HEK293T (cell line): ENCODE data around the gene ATXN7.

Experiments used
- CTCF ChIA-PET: fragments of 350-600 bp; formaldehyde crosslinking; extraction: SDS; loops from one replicate; lab custom pipeline; 2021; ENCODE audit warnings: antibody characterized with exemption, inconsistent platforms; lab: Yijun Ruan, JAX
- POLR2A ChIA-PET: fragments of 350-600 bp; formaldehyde crosslinking; extraction: SDS; loops from one replicate; lab custom pipeline; 2020; ENCODE audit warnings: antibody characterized with exemption, inconsistent platforms; lab: Yijun Ruan, JAX
- DNase-seq: peaks from one replicate; pipeline ENCODE4 v3.0.0; 2012; ENCODE audit warnings: mixed read lengths; ENCODE audit errors: extremely low spot score
- ARNT ChIP-seq: fragments of 450-650 bp; IDR thresholded peaks from 2 replicates; pipeline ENCODE4 v1.6.1; 2017; ENCODE audit warnings: mild to moderate bottlenecking
- BHLHE40 ChIP-seq: fragments of 450-650 bp; IDR thresholded peaks from 2 replicates; pipeline ENCODE4 v1.6.1; 2016; ENCODE audit warnings: mild to moderate bottlenecking, moderate library complexity, borderline replicate concordance
- CTBP1 ChIP-seq: fragments of 450-650 bp; IDR thresholded peaks from 2 replicates; pipeline ENCODE4 v1.6.1; 2016; ENCODE audit warnings: borderline replicate concordance
- ELF4 ChIP-seq: fragments of 450-650 bp; IDR thresholded peaks from 2 replicates; pipeline ENCODE4 v1.6.1; 2017; ENCODE audit warnings: antibody characterized with exemption
- FOXA1 ChIP-seq: fragments of 450-650 bp; IDR thresholded peaks from 2 replicates; pipeline ENCODE4 v1.6.1; 2016; ENCODE audit warnings: mild to moderate bottlenecking
- FOXK2 ChIP-seq: fragments of 450-650 bp; IDR thresholded peaks from 2 replicates; pipeline ENCODE4 v1.6.1; 2016; ENCODE audit warnings: mild to moderate bottlenecking
- FOXM1 ChIP-seq: fragments of 450-650 bp; IDR thresholded peaks from 2 replicates; pipeline ENCODE4 v1.6.1; 2017; ENCODE audit warnings: mild to moderate bottlenecking, borderline replicate concordance
- HDGF ChIP-seq: fragments of 450-650 bp; IDR thresholded peaks from 2 replicates; pipeline ENCODE4 v1.6.1; 2017; ENCODE audit warnings: antibody characterized with exemption, borderline replicate concordance
- L3MBTL2 ChIP-seq: fragments of 450-650 bp; conservative IDR thresholded peaks from 2 replicates; pipeline ENCODE4 v1.6.1; 2016; ENCODE audit warnings: mild to moderate bottlenecking
- LEF1 ChIP-seq: fragments of 450-650 bp; IDR thresholded peaks from 2 replicates; pipeline ENCODE4 v1.6.1; 2017; ENCODE audit warnings: mild to moderate bottlenecking, borderline replicate concordance
- NFRKB ChIP-seq: fragments of 450-650 bp; IDR thresholded peaks from 2 replicates; pipeline ENCODE4 v1.6.1; 2016; ENCODE audit warnings: mild to moderate bottlenecking, moderate library complexity
- PKNOX1 ChIP-seq: fragments of 450-650 bp; IDR thresholded peaks from 2 replicates; pipeline ENCODE4 v1.6.1; 2016
- SP1 ChIP-seq: fragments of 450-650 bp; IDR thresholded peaks from 2 replicates; pipeline ENCODE4 v1.6.1; 2017
- SUZ12 ChIP-seq: fragments of 450-650 bp; IDR thresholded peaks from 2 replicates; pipeline ENCODE4 v1.6.1; 2016; ENCODE audit warnings: mild to moderate bottlenecking
- TARDBP ChIP-seq: fragments of 450-650 bp; IDR thresholded peaks from 2 replicates; pipeline ENCODE4 v1.6.1; 2016
- ZNF384 ChIP-seq: fragments of 450-650 bp; IDR thresholded peaks from 2 replicates; pipeline ENCODE4 v1.6.1; 2016

Gene ATXN7

GRCh38 chr3:63863150-63864007 lies at the start of gene ATXN7, which contains the start of gene THOC7:
TSS of gene ATXN7 (plus strand) at chr3:63863867. CDS start at chr3:63912599, 48,732 bp downstream.
TSS of gene THOC7 (minus strand) at chr3:63863805. CDS start at chr3:63863790, 15 bp downstream.
- ChIA-PET CTCF (no interaction called here), POLR2A (interaction anchor here (1.0 to 1.4 kb wide), 6 partner anchors 9 to 51 kb away, joined by 3 to 8 read pairs (median 4); no protein-coding TSS in a partner anchor)
- TF ChIP-seq NFRKB = no peak
- TF ChIP-seq L3MBTL2 = peak; percentile 70
- 0 out of 2 replicates have a peak, but pooled peaks have one; percentile 29 for TF ChIP-seq ARNT
- peak; percentile 64; the same call in 1 of the 2 replicates for TF ChIP-seq LEF1
- peak; percentile 69 for DNase-seq

- no peak for DNase-seq
- TF ChIP-seq SP1 = no peak
- TF ChIP-seq ELF4 = no peak
- no peak for TF ChIP-seq TARDBP
- TF ChIP-seq BHLHE40 = no peak
- TF ChIP-seq NFRKB = no peak
- TF ChIP-seq PKNOX1 = no peak
- no peak for TF ChIP-seq HDGF
- no peak for TF ChIP-seq SUZ12
- TF ChIP-seq ARNT = no peak
- no peak for TF ChIP-seq ZNF384
- TF ChIP-seq CTBP1 = no peak
- no peak for TF ChIP-seq FOXK2
- TF ChIP-seq L3MBTL2 = no peak
- TF ChIP-seq LEF1 = no peak
- TF ChIP-seq FOXA1 = no peak
- TF ChIP-seq FOXM1 = no peak
- ChIA-PET CTCF (interaction anchor here (1.4 kb wide), 1 partner anchor 464 kb away, joined by 8 read pairs; no protein-coding TSS in a partner anchor), POLR2A (no interaction called here)
Observed at GRCh38 chr3:63814237-63814636, 49.4 kb upstream of the ATXN7 start.

- TF ChIP-seq TARDBP = no peak
- no peak for TF ChIP-seq FOXA1
- TF ChIP-seq ELF4 = no peak
- no peak for TF ChIP-seq PKNOX1
- no peak for TF ChIP-seq HDGF
- no peak for TF ChIP-seq SUZ12
- TF ChIP-seq NFRKB = no peak
- no peak for TF ChIP-seq SP1
- TF ChIP-seq LEF1 = no peak
- no peak for TF ChIP-seq FOXM1
- no peak for TF ChIP-seq CTBP1
- TF ChIP-seq BHLHE40 = no peak
- TF ChIP-seq FOXK2 = no peak
- no peak for TF ChIP-seq ZNF384
- TF ChIP-seq ARNT = no peak
- no peak for DNase-seq
- ChIA-PET CTCF (interaction anchor here (2.7 to 2.9 kb wide), 2 partner anchors 467 to 473 kb away, joined by 16 to 17 read pairs; no protein-coding TSS in a partner anchor), POLR2A (no interaction called here)
Observed at GRCh38 chr3:63817225-63817624, 46.4 kb upstream of the ATXN7 start.

- no peak for TF ChIP-seq BHLHE40
- no peak for TF ChIP-seq CTBP1
- no peak for TF ChIP-seq L3MBTL2
- no peak for TF ChIP-seq ARNT
- TF ChIP-seq ZNF384 = no peak
- TF ChIP-seq NFRKB = no peak
- TF ChIP-seq LEF1 = no peak
- no peak for TF ChIP-seq SUZ12
- ChIA-PET POLR2A (no interaction called here), CTCF (interaction anchor here (0.5 to 2.9 kb wide), 8 partner anchors 10 to 1154 kb away, joined by 3 to 17 read pairs (median 3); no protein-coding TSS in a partner anchor)
- peak; percentile 60 for DNase-seq
Observed at GRCh38 chr3:63818282-63819150, 45.2 kb upstream of the ATXN7 start.

GRCh38 chr3:63819151-63819398 lies 44.6 kb upstream of the ATXN7 start, which contains the start of gene C3orf49:
TSS of gene C3orf49 (plus strand) at chr3:63819299. CDS start at chr3:63819472, 173 bp downstream.
- ChIA-PET POLR2A (no interaction called here), CTCF (interaction anchor here (0.5 to 2.9 kb wide), 5 partner anchors 68 to 1155 kb away, joined by 3 to 17 read pairs (median 3); no protein-coding TSS in a partner anchor)
- TF ChIP-seq TARDBP (no peak), HDGF (no peak), ARNT (no peak), FOXK2 (no peak), ZNF384 (no peak), LEF1 (no peak), CTBP1 (no peak), FOXM1 (no peak), L3MBTL2 (no peak), PKNOX1 (no peak), FOXA1 (no peak), SP1 (no peak), BHLHE40 (no peak), ELF4 (no peak), SUZ12 (no peak), NFRKB (no peak)
- no peak for DNase-seq
